HCT116 (cell line): Measurements from ENCODE around the gene MAP6D1.

ENCODE experiments used
- CTCF ChIP-seq, 3 experiments: fragments of 200-600 bp in 1 of 3; sonication (generic) in 1 of 3; IDR thresholded peaks in 2 of 3; conservative IDR thresholded peaks in 1 of 3; 2 replicates each; pipeline ENCODE4 v1.5.1; 2012 to 2017; ENCODE audit warnings: low read depth in 2 of 3, low read length in 2 of 3, antibody characterized with exemption in 1 of 3, borderline replicate concordance in 1 of 3, control low read depth in 1 of 3, mild to moderate bottlenecking in 1 of 3, mixed read lengths in 1 of 3, mixed run types in 1 of 3, moderate library complexity in 1 of 3; ENCODE audit not compliant: insufficient read depth in 1 of 3
- EZH2 ChIP-seq: fragments of 200-600 bp; sonication (generic); IDR thresholded peaks from 2 replicates; pipeline ENCODE4 v1.6.1; 2017; ENCODE audit warnings: antibody characterized with exemption, mixed run types
- EZH2phosphoT487 ChIP-seq: fragments of 200-600 bp; IDR thresholded peaks from 2 replicates; pipeline ENCODE4 v1.6.1; 2018; ENCODE audit warnings: antibody characterized with exemption, borderline replicate concordance
- POLR2A ChIP-seq: IDR thresholded peaks from 2 replicates; pipeline ENCODE4 v1.7.0; 2011; ENCODE audit warnings: borderline replicate concordance; ENCODE audit not compliant: insufficient read depth, insufficient read length; ENCODE audit errors: extremely low read depth
- POLR2AphosphoS5 ChIP-seq: IDR thresholded peaks from 2 replicates; pipeline ENCODE4 v1.6.1; 2011; ENCODE audit warnings: mild to moderate bottlenecking, low read depth, low read length, moderate library complexity
- SIN3A ChIP-seq: IDR thresholded peaks from 2 replicates; pipeline ENCODE4 v1.6.1; 2012; ENCODE audit warnings: low read depth
- SRF ChIP-seq: IDR thresholded peaks from 2 replicates; pipeline ENCODE4 v1.6.1; 2012; ENCODE audit warnings: low read depth
- YY1 ChIP-seq: IDR thresholded peaks from 2 replicates; pipeline ENCODE4 v1.6.1; 2011; ENCODE audit warnings: low read length, low read depth, moderate library complexity, mild to moderate bottlenecking; ENCODE audit not compliant: insufficient replicate concordance; ENCODE audit errors: extremely low read depth

GRCh38 chr3:183801601-183802000 lies 23.8 kb downstream of the MAP6D1 start:
- TF ChIP-seq CTCF (IDR thresholded peaks at IDR 0.05 in 2 of 3, conservative IDR thresholded peaks at IDR 0.05 in 1 of 3; ENCODE audit: borderline replicate concordance in 1 of 3, insufficient read depth in 1 of 3, low read depth in 2 of 3, low read length in 2 of 3) (no peak), POLR2AphosphoS5 (no peak), EZH2phosphoT487 (no peak), EZH2 (no peak), SIN3A (no peak), YY1 (no peak), POLR2A (no peak), SRF (no peak)
